ENCODE data around the gene TM4SF5. TPM values are rescaled to one million over a fixed set of nuclear protein-coding genes. Genes with fewer than 3 reads are reported as not detected.

The TM4SF5 gene
- total RNA-seq, 3 donors from 2014 or later = not detected

DNA sequence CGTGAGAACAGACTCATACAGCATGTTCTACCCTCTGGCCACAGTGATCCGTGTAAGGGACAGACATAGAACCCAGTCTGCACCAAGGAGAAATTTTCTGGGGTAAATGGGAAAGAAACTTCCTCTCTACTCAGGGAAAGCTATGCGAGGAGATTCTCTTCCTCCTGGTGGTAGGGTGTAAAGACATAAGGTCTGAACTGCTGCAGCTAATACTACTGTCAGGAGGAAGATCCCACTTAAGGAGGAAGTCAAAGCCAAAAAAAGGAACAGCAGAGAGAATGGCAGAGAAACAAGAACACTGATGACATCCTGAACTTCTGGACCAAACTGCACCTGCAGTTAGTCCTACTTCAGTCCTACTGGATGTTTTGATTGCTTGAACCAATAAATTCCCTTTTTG is 7.1 kb upstream of the TM4SF5 start:
- intact Hi-C loops (cut with DNase I; ENCODE audit: low total_unique reads) = no loop called here
- Histone ChIP-seq H3K27me3 (no peaks in the 10 kb centered on the region), H3K4me3 (no peak overlapping the region), H3K27ac (no peak overlapping the region), H3K9me3 (no peaks in the 10 kb centered on the region), H3K4me1 (no peaks in the 10 kb centered on the region), H3K36me3 (no peaks in the 10 kb centered on the region)
- no peak for DNase-seq (ENCODE audit: low spot score in 2 of 2)
- TF ChIP-seq, protein P1, sequence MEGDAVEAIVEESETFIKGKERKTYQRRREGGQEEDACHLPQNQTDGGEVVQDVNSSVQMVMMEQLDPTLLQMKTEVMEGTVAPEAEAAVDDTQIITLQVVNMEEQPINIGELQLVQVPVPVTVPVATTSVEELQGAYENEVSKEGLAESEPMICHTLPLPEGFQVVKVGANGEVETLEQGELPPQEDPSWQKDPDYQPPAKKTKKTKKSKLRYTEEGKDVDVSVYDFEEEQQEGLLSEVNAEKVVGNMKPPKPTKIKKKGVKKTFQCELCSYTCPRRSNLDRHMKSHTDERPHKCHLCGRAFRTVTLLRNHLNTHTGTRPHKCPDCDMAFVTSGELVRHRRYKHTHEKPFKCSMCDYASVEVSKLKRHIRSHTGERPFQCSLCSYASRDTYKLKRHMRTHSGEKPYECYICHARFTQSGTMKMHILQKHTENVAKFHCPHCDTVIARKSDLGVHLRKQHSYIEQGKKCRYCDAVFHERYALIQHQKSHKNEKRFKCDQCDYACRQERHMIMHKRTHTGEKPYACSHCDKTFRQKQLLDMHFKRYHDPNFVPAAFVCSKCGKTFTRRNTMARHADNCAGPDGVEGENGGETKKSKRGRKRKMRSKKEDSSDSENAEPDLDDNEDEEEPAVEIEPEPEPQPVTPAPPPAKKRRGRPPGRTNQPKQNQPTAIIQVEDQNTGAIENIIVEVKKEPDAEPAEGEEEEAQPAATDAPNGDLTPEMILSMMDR (IDR thresholded peaks at IDR 0.05) = no peak

DNA sequence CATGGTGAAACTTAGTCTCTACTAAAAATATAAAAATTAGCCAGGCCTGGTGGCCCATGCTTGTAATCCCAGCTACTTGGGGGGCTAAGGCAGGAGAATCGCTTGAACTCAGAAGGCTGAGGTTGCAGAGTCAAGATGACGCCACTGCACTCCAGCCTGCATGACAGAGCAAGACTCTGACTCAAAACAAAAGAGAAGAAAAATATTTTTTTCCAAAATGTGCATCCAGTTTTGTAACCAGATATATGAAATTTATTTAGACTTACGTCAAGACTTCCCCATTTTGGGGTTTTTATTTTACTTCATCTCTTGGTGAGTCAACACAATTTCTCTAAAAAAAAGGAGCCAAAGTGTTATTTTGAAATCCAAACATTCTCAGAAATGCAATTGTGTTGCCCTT is 5.5 kb upstream of the TM4SF5 start:
- H3K27ac ChIP-seq = no peak overlapping the region
- H3K9me3 ChIP-seq = no peaks in the 10 kb centered on the region
- TF ChIP-seq, protein P1 (IDR thresholded peaks at IDR 0.05) = no peak
- TF ChIP-seq POLR2A (IDR thresholded peaks at IDR 0.05) = no peak
- no peak for TF ChIP-seq POLR2AphosphoS5 (IDR thresholded peaks at IDR 0.05)

DNA sequence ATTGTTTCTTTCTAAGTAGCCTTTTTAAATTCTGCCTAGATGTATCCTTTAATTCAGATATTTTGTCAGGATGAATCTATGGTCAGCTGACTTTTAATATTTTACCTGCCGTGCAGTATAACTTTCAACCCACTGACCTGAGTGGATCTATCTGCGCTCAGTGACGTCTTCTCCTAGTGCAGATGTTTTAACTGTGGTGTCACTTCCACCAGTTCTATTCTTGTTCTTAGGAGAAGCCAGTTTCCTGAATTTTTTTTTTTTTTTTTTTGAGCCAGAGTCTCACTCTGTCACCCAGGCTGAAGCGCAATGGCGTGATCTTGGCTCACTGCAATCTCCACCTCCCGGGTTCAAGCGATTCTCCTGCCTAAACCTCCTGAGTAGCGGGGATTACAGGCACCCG is 5.0 kb upstream of the TM4SF5 start:
- intact Hi-C loops (cut with DNase I; ENCODE audit: low total_unique reads) = no loop called here
- Histone ChIP-seq H3K4me1 (no peaks in the 10 kb centered on the region), H3K4me3 (no peak overlapping the region), H3K36me3 (no peaks in the 10 kb centered on the region), H3K27ac (no peak overlapping the region), H3K27me3 (no peaks in the 10 kb centered on the region), H3K9me3 (no peaks in the 10 kb centered on the region)
- no peak for DNase-seq (ENCODE audit: low spot score in 2 of 2)
- TF ChIP-seq, protein P1 (IDR thresholded peaks at IDR 0.05) = no peak
- TF ChIP-seq POLR2AphosphoS5 (IDR thresholded peaks at IDR 0.05) (no peak), POLR2A (IDR thresholded peaks at IDR 0.05) (no peak)

More for the DNA sequence above, 5.5 kb upstream of the TM4SF5 start:
- H3K4me1 ChIP-seq = no peaks in the 10 kb centered on the region
- no peak overlapping the region for H3K4me3 ChIP-seq
- intact Hi-C loops (cut with DNase I; ENCODE audit: low total_unique reads) = no loop called here
- H3K36me3 ChIP-seq = no peaks in the 10 kb centered on the region
- no peaks in the 10 kb centered on the region for H3K27me3 ChIP-seq
- DNase-seq (ENCODE audit: low spot score in 2 of 2) = no peak

DNA sequence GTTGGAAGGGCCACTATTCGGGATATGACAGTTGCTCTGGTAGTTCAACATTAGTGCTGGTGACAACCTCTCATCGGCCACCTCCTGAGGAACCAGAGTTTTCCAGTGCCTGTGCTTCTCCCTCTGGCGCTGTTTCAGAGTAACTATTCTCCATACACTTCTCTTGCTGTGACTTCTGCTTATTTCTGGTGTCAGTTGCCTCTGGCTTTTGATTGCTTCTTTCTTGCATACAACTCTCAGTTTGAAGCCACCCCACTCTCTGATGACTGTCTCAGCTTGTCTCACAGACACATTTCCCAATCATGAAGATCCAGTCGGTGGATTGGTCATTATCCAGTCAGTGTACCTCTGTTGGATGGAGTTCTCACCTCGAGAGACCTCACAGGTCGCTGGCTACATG is 3.4 kb upstream of the TM4SF5 start:
- no peak overlapping the region for H3K4me3 ChIP-seq
- no peaks in the 10 kb centered on the region for H3K9me3 ChIP-seq
- H3K4me1 ChIP-seq = no peaks in the 10 kb centered on the region
- H3K36me3 ChIP-seq = no peaks in the 10 kb centered on the region
- H3K27me3 ChIP-seq = no peaks in the 10 kb centered on the region
- no peak for TF ChIP-seq POLR2AphosphoS5 (IDR thresholded peaks at IDR 0.05)
- TF ChIP-seq, protein P1 (IDR thresholded peaks at IDR 0.05) = no peak
- TF ChIP-seq POLR2A (IDR thresholded peaks at IDR 0.05) = no peak
- intact Hi-C loops (cut with DNase I; ENCODE audit: low total_unique reads) = no loop called here
- no peak for DNase-seq (ENCODE audit: low spot score in 2 of 2)
- no peak overlapping the region for H3K27ac ChIP-seq

DNA sequence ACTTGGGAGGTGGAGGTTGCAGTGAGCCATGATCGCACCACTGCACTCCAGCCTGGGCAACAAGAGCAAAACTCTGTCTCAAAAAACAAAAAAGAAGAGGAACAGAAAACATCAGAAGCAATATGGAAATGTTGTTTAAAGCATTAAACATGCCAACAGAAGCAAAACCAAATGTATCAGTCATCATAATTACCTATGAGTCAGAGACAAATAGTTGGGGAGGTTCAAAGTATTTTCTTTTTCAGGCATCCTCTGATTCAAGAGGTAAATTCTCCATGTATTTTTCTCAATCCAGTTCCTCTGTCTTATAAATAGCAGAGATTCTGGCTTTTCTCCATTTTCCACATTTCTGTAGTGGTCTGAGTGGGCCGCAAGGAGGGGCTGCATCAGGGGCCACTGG is 2.1 kb upstream of the TM4SF5 start:
- Histone ChIP-seq H3K4me3 (no peak overlapping the region), H3K27me3 (no peaks in the 10 kb centered on the region), H3K9me3 (no peaks in the 10 kb centered on the region), H3K27ac (no peak overlapping the region), H3K36me3 (no peaks in the 10 kb centered on the region), H3K4me1 (no peaks in the 10 kb centered on the region)
- TF ChIP-seq POLR2AphosphoS5 (IDR thresholded peaks at IDR 0.05) = no peak
- TF ChIP-seq, protein P1 (IDR thresholded peaks at IDR 0.05) = no peak
- no peak for TF ChIP-seq POLR2A (IDR thresholded peaks at IDR 0.05)
- intact Hi-C loops (cut with DNase I; ENCODE audit: low total_unique reads) = no loop called here
- DNase-seq (ENCODE audit: low spot score in 2 of 2) = no peak
